Stimulated activated CD8-positive, alpha-beta memory T cell treated with anti-CD3 and anti-CD28 coated beads, Interleukin-15, amount 100 ng/mL, for 1 hour (primary cell): Measurements from ENCODE around the gene ZSWIM9.
"Not testable (repeated sequence)": the region's sequence is repeated elsewhere in the genome, so short reads cannot be mapped to it uniquely, and the experiment has no call there.

Source experiments
- DNase-seq: peaks from one replicate; pipeline ENCODE4 v3.0.0-alpha.2; 2020; ENCODE audit warnings: low read depth

Gene ZSWIM9

GRCh38 chr19:48218997-48219396 is 48.5 kb downstream of the ZSWIM9 start:
- DNase-seq: no peak

GRCh38 chr19:48220784-48221183 is 50.3 kb downstream of the ZSWIM9 start:
- not testable (repeated sequence) for DNase-seq

GRCh38 chr19:48221628-48222027 is 51.1 kb downstream of the ZSWIM9 start:
- no peak for DNase-seq

- DNase-seq: no peak
These were observed 60.2 kb downstream of the ZSWIM9 start for GRCh38 chr19:48230555-48231129.

- DNase-seq: no peak
These were observed 66.6 kb downstream of the ZSWIM9 start for GRCh38 chr19:48237057-48237456.

GRCh38 chr19:48239120-48239519 is 68.6 kb downstream of the ZSWIM9 start:
- DNase-seq: no peak

GRCh38 chr19:48239582-48240141 is 69.2 kb downstream of the ZSWIM9 start:
- DNase-seq: no peak

GRCh38 chr19:48241771-48242170 is 71.3 kb downstream of the ZSWIM9 start:
- not testable (repeated sequence) for DNase-seq

- DNase-seq: no peak
These were observed 73.8 kb downstream of the ZSWIM9 start for GRCh38 chr19:48244281-48244680.

GRCh38 chr19:48246101-48246500 is 75.6 kb downstream of the ZSWIM9 start:
- DNase-seq: no peak

- DNase-seq: no peak
These were observed 76.7 kb downstream of the ZSWIM9 start for GRCh38 chr19:48247212-48247611.
